Uterus (tissue), 2 donors: Measurements from ENCODE around the gene TRIM3.

ENCODE experiments used
- POLR2A ChIP-seq, 2 donors: fragments of 450-650 bp; IDR thresholded peaks; one replicate each; pipeline ENCODE4 v1.6.1; 2016; ENCODE audit warnings: antibody characterized with exemption in 2 of 2, mild to moderate bottlenecking in 1 of 2, moderate library complexity in 1 of 2
- TF ChIP-seq, protein P1 (sequence below), 4 experiments: fragments of 200-600 bp in 2 of 4; fragments of 450-650 bp in 2 of 4; sonication (generic) in 2 of 4; IDR thresholded peaks; one replicate each; pipeline ENCODE4 v1.5.1; 2016 to 2019; ENCODE audit warnings: antibody characterized with exemption in 4 of 4, mild to moderate bottlenecking in 2 of 4, moderate library complexity in 1 of 4

GRCh38 chr11:6406370-6406769 is 67.4 kb downstream of the TRIM3 start:
- no peak for TF ChIP-seq POLR2A (IDR thresholded peaks at IDR 0.05)
- TF ChIP-seq, protein P1, sequence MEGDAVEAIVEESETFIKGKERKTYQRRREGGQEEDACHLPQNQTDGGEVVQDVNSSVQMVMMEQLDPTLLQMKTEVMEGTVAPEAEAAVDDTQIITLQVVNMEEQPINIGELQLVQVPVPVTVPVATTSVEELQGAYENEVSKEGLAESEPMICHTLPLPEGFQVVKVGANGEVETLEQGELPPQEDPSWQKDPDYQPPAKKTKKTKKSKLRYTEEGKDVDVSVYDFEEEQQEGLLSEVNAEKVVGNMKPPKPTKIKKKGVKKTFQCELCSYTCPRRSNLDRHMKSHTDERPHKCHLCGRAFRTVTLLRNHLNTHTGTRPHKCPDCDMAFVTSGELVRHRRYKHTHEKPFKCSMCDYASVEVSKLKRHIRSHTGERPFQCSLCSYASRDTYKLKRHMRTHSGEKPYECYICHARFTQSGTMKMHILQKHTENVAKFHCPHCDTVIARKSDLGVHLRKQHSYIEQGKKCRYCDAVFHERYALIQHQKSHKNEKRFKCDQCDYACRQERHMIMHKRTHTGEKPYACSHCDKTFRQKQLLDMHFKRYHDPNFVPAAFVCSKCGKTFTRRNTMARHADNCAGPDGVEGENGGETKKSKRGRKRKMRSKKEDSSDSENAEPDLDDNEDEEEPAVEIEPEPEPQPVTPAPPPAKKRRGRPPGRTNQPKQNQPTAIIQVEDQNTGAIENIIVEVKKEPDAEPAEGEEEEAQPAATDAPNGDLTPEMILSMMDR (IDR thresholded peaks at IDR 0.05): no peak
